ENCODE results near the gene SEMA4B. TPM values are rescaled to one million over a fixed set of nuclear protein-coding genes. Genes with fewer than 3 reads are reported as not detected.
A peak's percentile ranks its signal among the peaks of the same experiment; 100 is the strongest.

Gene SEMA4B
- polyA plus RNA-seq, 1 donor (not counting 4 experiments of a cell fraction or from before 2014, with no cell fraction given), result 58.7 TPM

DNA sequence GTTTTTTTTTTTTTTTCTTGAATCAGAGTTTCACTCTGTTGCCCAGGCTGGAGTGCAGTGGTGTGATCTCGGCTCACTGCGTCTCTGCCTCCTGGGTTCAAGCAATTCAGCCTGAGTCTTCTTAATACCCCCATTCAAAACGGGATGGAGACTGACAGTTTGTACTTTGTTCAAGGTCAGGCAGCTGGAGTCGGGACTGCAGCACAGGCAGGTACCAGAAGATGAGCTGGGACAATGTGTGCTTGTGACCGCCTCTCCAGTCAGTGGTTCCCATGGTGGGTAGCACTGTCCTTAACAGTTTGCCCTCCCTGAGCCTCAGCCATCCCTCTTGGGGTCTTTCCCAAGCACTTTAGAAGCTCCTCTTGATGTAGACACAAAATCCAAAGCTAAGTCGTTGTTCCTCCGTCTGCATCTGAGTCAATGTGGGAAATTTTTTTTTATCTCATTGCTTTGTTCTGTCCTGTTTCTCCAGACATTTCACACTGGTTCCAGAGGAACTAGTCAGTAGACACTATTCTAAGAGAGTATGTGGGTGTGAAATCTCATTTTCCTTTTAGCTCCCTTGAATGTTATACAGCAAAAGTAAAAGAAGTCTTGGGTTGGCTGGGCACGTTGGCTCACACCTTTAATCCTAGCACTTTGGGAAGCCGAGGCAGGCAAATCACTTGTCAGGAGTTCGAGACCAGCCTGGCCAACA lies 43.0 kb downstream of the SEMA4B start:
- FAIRE-seq, result no peak
- no peaks in the 10 kb centered on the region for H3K4me1 ChIP-seq (ENCODE audit: control insufficient read depth, extremely low read depth, insufficient read depth, low read length)

DNA sequence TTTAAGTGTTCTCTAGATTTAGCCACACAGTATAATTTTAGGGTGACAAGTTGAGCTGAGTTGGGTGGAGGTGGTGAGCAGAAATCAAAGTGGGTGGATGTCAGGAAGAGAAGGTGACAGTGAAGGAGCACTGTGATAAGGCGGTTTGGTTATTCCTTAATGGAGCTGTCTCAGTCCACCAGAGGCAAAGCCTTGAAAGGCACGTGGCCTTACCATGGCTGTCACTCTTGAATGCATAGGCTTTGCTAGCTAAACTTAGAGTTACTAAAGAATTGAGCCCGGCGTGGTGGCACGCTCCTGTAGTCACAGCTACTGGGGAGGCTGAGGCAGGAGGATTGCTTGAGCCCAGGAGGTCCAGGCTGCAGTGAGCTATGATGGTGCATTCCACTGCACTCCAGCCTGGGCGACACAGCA lies 47.7 kb downstream of the SEMA4B start:
- H3K9me3 ChIP-seq (ENCODE audit: control insufficient read depth, low read depth, low read length), result no peaks in the 10 kb centered on the region
- no peaks in the 10 kb centered on the region for H3K79me2 ChIP-seq (ENCODE audit: control insufficient read depth, insufficient read depth, low read length)
- peak overlapping the region in 1 of 3 experiments; percentile 68 for H3K4me3 ChIP-seq (ENCODE audit: control insufficient read depth in 2 of 3, extremely low read depth in 1 of 3, insufficient read depth in 2 of 3, low read depth in 1 of 3, low read length in 3 of 3)
- H3K4me1 ChIP-seq (ENCODE audit: control insufficient read depth, extremely low read depth, insufficient read depth, low read length), result no peaks in the 10 kb centered on the region
- H3K9me1 ChIP-seq (ENCODE audit: control insufficient read depth, extremely low read depth, insufficient read depth, low read length), result no peaks in the 10 kb centered on the region
- H3K27ac ChIP-seq (ENCODE audit: control insufficient read depth, insufficient read depth, low read length), result no peak overlapping the region
- TF ChIP-seq, protein P1, sequence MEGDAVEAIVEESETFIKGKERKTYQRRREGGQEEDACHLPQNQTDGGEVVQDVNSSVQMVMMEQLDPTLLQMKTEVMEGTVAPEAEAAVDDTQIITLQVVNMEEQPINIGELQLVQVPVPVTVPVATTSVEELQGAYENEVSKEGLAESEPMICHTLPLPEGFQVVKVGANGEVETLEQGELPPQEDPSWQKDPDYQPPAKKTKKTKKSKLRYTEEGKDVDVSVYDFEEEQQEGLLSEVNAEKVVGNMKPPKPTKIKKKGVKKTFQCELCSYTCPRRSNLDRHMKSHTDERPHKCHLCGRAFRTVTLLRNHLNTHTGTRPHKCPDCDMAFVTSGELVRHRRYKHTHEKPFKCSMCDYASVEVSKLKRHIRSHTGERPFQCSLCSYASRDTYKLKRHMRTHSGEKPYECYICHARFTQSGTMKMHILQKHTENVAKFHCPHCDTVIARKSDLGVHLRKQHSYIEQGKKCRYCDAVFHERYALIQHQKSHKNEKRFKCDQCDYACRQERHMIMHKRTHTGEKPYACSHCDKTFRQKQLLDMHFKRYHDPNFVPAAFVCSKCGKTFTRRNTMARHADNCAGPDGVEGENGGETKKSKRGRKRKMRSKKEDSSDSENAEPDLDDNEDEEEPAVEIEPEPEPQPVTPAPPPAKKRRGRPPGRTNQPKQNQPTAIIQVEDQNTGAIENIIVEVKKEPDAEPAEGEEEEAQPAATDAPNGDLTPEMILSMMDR (optimal IDR thresholded peaks at IDR 0.05 in 1 of 3, IDR thresholded peaks at IDR 0.05 in 1 of 3, conservative IDR thresholded peaks at IDR 0.05 in 1 of 3; ENCODE audit: extremely low read depth in 1 of 3, insufficient read depth in 2 of 3, low read length in 3 of 3), result no peak
- TF ChIP-seq EZH2 (IDR thresholded peaks at IDR 0.05; ENCODE audit: low read length), result no peak
- dilution Hi-C loops (cut with MboI; ENCODE audit: extremely low pct_ligation_motif_present, low sequenced_read_pairs), result no loop called here
- H3K9ac ChIP-seq (ENCODE audit: control insufficient read depth, extremely low read depth, insufficient read depth, low read length), result no peak overlapping the region
- DNase-seq (ENCODE audit: low read depth, low spot score), result no peak
- no peaks in the 10 kb centered on the region for H4K20me1 ChIP-seq (ENCODE audit: control insufficient read depth, extremely low read depth, insufficient read depth, low read length)
- H3K4me2 ChIP-seq (ENCODE audit: control insufficient read depth, extremely low read depth, insufficient read depth, low read depth, low read length), result peak overlapping the region; percentile 89
- no peaks in the 10 kb centered on the region for H3K27me3 ChIP-seq (ENCODE audit: control insufficient read depth, extremely low read depth, insufficient read depth, low read length)
- no peak for FAIRE-seq
- no peaks in the 10 kb centered on the region for H3K36me3 ChIP-seq (ENCODE audit: control insufficient read depth in 2 of 2, extremely low read depth in 1 of 2, insufficient read depth in 2 of 2, low read length in 2 of 2)
- H2AFZ ChIP-seq (ENCODE audit: control insufficient read depth, low read length), result no peak overlapping the region

More for the DNA sequence above, 43.0 kb downstream of the SEMA4B start:
- no peak for DNase-seq (ENCODE audit: low read depth, low spot score)
- no peaks in the 10 kb centered on the region for H3K9me1 ChIP-seq (ENCODE audit: control insufficient read depth, extremely low read depth, insufficient read depth, low read length)
- H3K9me3 ChIP-seq (ENCODE audit: control insufficient read depth, low read depth, low read length), result no peaks in the 10 kb centered on the region
- no peaks in the 10 kb centered on the region for H3K79me2 ChIP-seq (ENCODE audit: control insufficient read depth, insufficient read depth, low read length)
- no peak overlapping the region for H2AFZ ChIP-seq (ENCODE audit: control insufficient read depth, low read length)
- H3K9ac ChIP-seq (ENCODE audit: control insufficient read depth, extremely low read depth, insufficient read depth, low read length), result no peak overlapping the region
- H4K20me1 ChIP-seq (ENCODE audit: control insufficient read depth, extremely low read depth, insufficient read depth, low read length), result no peaks in the 10 kb centered on the region
- H3K4me3 ChIP-seq (ENCODE audit: control insufficient read depth in 2 of 3, extremely low read depth in 1 of 3, insufficient read depth in 2 of 3, low read depth in 1 of 3, low read length in 3 of 3), result no peak overlapping the region
- TF ChIP-seq EZH2 (IDR thresholded peaks at IDR 0.05; ENCODE audit: low read length), result no peak
- H3K27ac ChIP-seq (ENCODE audit: control insufficient read depth, insufficient read depth, low read length), result no peak overlapping the region
- H3K27me3 ChIP-seq (ENCODE audit: control insufficient read depth, extremely low read depth, insufficient read depth, low read length), result no peaks in the 10 kb centered on the region
- peaks cover 0 to 1% of the 10 kb centered on the region in 2 experiments for H3K36me3 ChIP-seq (ENCODE audit: control insufficient read depth in 2 of 2, extremely low read depth in 1 of 2, insufficient read depth in 2 of 2, low read length in 2 of 2)
- H3K4me2 ChIP-seq (ENCODE audit: control insufficient read depth, extremely low read depth, insufficient read depth, low read depth, low read length), result no peak overlapping the region
- dilution Hi-C loops (cut with MboI; ENCODE audit: extremely low pct_ligation_motif_present, low sequenced_read_pairs), result no loop called here

Measured in keratinocyte (primary cell).